Cerebellar nuclear complex (tissue), 1 donor: Measurements from ENCODE around the gene RPS21.

Experiments used
- DNase-seq, 2 experiments: peaks; one replicate each; lab custom pipeline; 2025; lab: John Stamatoyannopoulos, UW

RPS21 gene

GRCh38 chr20:62354031-62354808, 32.7 kb upstream of the RPS21 start:
- DNase-seq = no peak

GRCh38 chr20:62354811-62355341, 32.0 kb upstream of the RPS21 start:
- DNase-seq = no peak

GRCh38 chr20:62355516-62355877, 31.4 kb upstream of the RPS21 start:
- DNase-seq = no peak

- DNase-seq = no peak
Measured at GRCh38 chr20:62355878-62356588, 30.9 kb upstream of the RPS21 start.

- DNase-seq = no peak
Measured at GRCh38 chr20:62356589-62357186, 30.2 kb upstream of the RPS21 start.

GRCh38 chr20:62357187-62357667, 29.7 kb upstream of the RPS21 start:
- no peak for DNase-seq

GRCh38 chr20:62357681-62358080, 29.2 kb upstream of the RPS21 start:
- no peak for DNase-seq

GRCh38 chr20:62358171-62359042, 28.5 kb upstream of the RPS21 start:
- DNase-seq = no peak

- no peak for DNase-seq
Measured at GRCh38 chr20:62359043-62359490, 27.8 kb upstream of the RPS21 start.

- DNase-seq = no peak
Measured at GRCh38 chr20:62359491-62360121, 27.3 kb upstream of the RPS21 start.

- DNase-seq = no peak
Measured at GRCh38 chr20:62360854-62361798, 25.8 kb upstream of the RPS21 start.

- no peak for DNase-seq
Measured at GRCh38 chr20:62361799-62362589, 24.9 kb upstream of the RPS21 start.

GRCh38 chr20:62362590-62362940, 24.3 kb upstream of the RPS21 start:
- DNase-seq = no peak

- no peak for DNase-seq
Measured at GRCh38 chr20:62362991-62363919, 23.6 kb upstream of the RPS21 start.

GRCh38 chr20:62363920-62364851, 22.7 kb upstream of the RPS21 start:
- no peak for DNase-seq

- DNase-seq = no peak
Measured at GRCh38 chr20:62364911-62365736, 21.8 kb upstream of the RPS21 start.
